ENCODE measurements around the gene MED10.

MED10 gene

DNA sequence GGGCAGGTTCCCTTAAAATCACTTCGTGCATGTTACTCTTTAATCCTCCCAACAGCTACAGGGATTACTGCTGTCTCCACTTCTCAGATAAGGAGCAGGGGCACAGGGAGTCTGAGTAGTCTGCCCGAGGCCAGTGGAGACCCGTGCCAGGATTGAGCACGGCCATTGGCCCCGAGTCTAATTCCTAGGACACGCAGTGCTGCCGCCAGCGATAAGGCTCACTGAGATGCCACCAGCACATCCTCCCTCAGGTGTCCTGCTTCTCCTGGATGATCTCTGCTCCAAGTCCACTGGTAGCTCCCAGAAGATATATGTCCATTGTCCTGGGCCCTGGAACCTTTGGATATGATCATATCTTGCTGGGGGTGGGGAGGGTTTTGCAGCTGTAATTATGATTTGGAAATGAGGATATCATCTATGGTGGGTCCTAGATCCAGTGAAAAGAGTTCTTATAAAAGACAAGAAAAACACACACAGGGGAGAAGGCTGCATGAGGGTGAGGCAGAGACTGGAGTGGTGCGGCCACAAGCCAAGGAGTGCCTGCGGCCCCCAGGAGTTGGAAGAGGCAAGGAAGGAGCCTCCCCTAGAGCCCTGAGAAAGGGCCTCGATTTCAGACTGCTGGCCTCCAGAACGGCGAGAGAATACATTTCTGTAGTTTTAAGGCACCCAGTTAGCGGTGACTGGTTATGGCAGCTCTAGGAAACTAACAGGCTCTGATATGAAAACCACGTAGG, 19.4 kb upstream of the MED10 start:
- FAIRE-seq = no peak
- TF ChIP-seq TAF1 (IDR thresholded peaks at IDR 0.05; ENCODE audit: borderline replicate concordance, low read depth, low read length) (no peak), POLR2A (IDR thresholded peaks at IDR 0.05; ENCODE audit: low read depth, low read length) (no peak), POLR2AphosphoS5 (IDR thresholded peaks at IDR 0.05; ENCODE audit: low read depth, low read length) (no peak)
- no peak for DNase-seq (ENCODE audit: insufficient read length)

DNA sequence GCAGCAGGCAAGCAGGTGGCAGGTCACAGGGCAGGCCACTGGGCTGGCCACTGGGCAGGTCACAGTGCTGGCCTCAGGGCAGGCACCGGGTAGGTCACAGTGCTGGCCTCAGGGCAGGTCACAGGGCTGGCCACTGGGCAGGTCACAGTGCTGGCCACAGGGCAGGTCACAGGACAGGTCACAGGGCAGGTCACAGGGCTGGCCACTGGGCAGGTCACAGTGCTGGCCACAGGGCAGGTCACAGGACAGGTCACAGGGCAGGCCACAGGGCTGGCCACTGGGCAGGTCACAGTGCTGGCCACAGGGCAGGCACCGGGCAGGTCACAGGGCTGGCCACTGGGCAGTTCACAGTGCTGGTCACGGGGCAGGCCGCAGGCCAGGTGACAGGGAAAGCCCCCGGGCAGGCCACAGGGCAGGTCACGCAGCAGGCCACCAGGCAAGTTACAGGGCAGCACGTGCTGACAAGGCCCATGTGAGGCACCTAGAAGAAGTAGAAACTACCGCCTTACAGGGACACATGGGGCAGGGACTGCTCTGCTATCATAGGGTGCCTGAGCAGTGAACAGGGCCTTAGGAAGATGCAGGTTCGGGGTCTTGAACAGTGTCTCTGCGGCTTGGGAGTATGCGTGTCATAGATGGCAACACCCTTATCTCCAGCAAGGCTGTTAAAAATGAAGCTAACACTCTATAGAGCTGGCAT, 18.6 kb upstream of the MED10 start:
- DNase-seq (ENCODE audit: insufficient read length) (no peak), FAIRE-seq (no peak)
- TF ChIP-seq POLR2A (IDR thresholded peaks at IDR 0.05; ENCODE audit: low read depth, low read length) (no peak), POLR2AphosphoS5 (IDR thresholded peaks at IDR 0.05; ENCODE audit: low read depth, low read length) (no peak), TAF1 (IDR thresholded peaks at IDR 0.05; ENCODE audit: borderline replicate concordance, low read depth, low read length) (no peak)

DNA sequence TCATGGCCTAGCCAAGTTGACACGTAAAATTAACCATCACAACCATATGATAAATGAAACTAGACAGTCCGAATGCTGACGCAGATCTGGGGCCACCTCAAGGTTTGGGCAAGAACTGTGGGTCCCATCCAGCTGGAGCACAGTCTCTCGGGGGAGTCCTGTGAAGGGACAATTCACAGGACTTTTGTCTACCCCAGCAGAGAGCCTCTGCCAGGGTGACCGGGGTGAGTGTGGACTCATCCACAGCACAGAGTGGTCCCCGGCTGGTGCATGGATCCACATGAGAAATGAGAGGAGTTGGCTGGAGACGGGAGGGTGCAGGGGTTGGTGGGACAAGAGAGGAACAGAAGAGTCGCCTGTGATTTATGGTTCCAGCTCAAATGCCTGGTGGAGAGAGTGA, 17.7 kb upstream of the MED10 start:
- no peak for DNase-seq (ENCODE audit: insufficient read length)
- TF ChIP-seq POLR2A (IDR thresholded peaks at IDR 0.05; ENCODE audit: low read depth, low read length) (no peak), POLR2AphosphoS5 (IDR thresholded peaks at IDR 0.05; ENCODE audit: low read depth, low read length) (no peak), TAF1 (IDR thresholded peaks at IDR 0.05; ENCODE audit: borderline replicate concordance, low read depth, low read length) (no peak)
- FAIRE-seq = no peak

DNA sequence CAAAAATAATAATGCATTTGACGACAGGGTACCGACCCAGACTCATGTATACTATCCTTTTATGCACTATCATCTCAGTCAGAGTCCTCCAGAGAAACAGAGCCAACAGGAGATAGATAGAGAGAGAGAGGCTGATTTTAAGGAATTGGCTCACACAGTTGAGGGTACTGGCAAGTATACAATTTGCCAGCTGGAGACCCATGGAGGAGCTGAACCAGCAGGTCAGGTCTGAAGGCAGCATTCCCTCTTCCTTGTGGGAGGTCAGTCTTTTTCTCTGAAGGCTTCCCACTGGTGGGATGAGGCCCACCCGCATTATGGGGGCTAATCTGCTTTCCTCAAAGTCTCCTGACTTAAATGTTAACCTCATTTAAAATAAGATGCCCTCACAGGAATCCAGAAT, 17.3 kb upstream of the MED10 start:
- FAIRE-seq = no peak
- DNase-seq (ENCODE audit: insufficient read length) = no peak
- TF ChIP-seq POLR2A (IDR thresholded peaks at IDR 0.05; ENCODE audit: low read depth, low read length) (no peak), TAF1 (IDR thresholded peaks at IDR 0.05; ENCODE audit: borderline replicate concordance, low read depth, low read length) (no peak), POLR2AphosphoS5 (IDR thresholded peaks at IDR 0.05; ENCODE audit: low read depth, low read length) (no peak)

DNA sequence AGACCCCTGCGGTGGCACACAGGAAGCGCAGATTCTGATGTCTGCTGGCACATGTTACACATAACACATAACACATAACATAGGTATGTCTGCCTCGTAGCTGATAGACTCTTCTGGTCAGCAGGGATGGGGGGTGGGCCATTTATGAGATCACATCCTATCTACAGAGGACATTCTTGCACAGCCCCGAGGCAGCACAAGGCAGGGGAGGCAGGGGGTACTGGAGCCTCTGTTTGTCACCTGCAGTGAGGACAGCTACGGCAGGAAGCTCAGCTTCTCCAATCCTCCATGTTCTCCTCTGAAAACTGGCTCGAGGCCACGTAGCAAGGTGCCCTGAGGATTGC, 16.7 kb upstream of the MED10 start:
- no peak for FAIRE-seq
- no peak for DNase-seq (ENCODE audit: insufficient read length)
- TF ChIP-seq POLR2AphosphoS5 (IDR thresholded peaks at IDR 0.05; ENCODE audit: low read depth, low read length) (no peak), TAF1 (IDR thresholded peaks at IDR 0.05; ENCODE audit: borderline replicate concordance, low read depth, low read length) (no peak), POLR2A (IDR thresholded peaks at IDR 0.05; ENCODE audit: low read depth, low read length) (no peak)

DNA sequence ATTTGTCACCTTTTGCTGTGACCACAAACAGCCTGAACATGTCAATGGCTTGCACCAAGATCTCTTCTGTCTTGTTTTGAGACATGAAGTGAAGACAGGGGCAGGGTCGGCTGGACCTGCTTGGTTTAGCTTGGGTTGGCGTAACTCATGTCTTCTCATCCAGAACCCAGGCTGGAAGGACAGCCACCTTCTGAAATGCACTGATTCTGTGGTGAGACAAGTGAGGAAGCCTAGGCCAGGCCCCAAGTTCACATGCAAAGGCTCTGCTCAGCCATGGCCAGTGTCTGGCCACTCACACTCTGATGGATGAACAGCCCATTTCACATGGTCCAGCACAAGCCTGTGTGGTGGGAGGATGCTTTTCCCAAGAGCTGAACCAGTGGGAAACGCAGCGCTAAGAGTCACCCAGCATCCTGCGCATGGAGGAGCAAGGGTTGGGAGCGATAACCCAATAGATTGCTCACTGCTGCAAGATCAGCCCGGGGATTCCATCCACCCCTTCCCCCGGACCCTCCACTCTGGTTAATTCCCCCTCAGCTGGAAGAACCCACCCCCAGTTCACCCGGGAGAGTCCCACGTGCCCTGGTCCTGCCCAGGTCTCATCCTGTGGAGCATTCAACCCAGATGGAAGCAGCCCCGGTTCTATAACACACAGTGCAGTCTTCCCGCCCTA, 16.2 kb upstream of the MED10 start:
- DNase-seq (ENCODE audit: insufficient read length) (no peak), FAIRE-seq (no peak)
- TF ChIP-seq POLR2A (IDR thresholded peaks at IDR 0.05; ENCODE audit: low read depth, low read length) = no peak
- no peak for TF ChIP-seq POLR2AphosphoS5 (IDR thresholded peaks at IDR 0.05; ENCODE audit: low read depth, low read length)
- no peak for TF ChIP-seq TAF1 (IDR thresholded peaks at IDR 0.05; ENCODE audit: borderline replicate concordance, low read depth, low read length)

DNA sequence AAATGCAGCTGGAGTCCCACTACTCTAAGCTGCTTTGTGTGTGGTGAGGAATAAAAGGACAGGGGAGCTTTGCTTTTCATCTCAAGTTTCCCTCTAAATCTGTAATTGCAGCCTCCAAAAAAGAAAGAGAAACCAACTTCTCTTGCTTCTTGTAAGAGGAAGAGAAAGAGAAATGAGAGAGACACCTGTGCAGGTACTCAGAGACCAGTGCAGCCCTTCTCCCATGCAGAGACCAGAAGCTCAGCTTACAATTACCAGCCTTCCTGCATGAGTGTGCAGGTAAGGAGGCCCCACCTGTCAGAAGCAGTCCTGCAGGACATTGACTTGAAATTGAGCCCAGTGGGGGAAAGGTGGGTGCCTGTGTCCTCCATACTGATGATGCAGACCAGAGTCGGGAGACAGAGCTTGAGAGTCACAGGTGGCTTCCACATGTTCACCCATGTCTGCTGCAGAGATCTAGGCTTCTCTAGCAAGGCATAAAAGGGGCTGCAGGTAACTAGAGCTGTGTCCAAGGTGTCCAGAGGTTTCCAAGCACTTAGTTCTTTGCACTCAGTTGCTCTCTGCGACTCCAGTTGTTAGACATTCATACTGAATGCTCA, 15.3 kb upstream of the MED10 start:
- no peak for FAIRE-seq
- DNase-seq (ENCODE audit: insufficient read length) = no peak
- TF ChIP-seq TAF1 (IDR thresholded peaks at IDR 0.05; ENCODE audit: borderline replicate concordance, low read depth, low read length) (no peak), POLR2AphosphoS5 (IDR thresholded peaks at IDR 0.05; ENCODE audit: low read depth, low read length) (no peak), POLR2A (IDR thresholded peaks at IDR 0.05; ENCODE audit: low read depth, low read length) (no peak)

DNA sequence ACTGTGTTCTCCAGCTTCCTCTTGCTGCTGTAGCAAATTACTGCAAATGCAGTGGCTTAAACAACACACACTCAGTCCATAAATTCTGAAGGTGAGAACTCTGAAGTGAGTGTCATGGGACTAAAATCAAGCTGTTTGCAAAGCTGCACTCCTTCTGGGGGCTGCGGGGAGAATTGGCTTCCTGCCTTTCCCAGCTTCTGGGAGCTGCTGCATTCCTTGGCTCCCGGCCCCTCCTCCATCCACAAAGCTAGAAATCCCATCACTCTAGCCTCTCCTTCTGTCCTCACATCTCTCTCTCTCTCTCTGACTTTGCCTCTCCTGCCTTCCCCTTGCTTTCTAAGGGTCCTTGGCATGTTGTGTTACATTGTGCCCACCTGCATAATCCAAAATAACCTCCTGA, 14.2 kb upstream of the MED10 start:
- TF ChIP-seq POLR2A (IDR thresholded peaks at IDR 0.05; ENCODE audit: low read depth, low read length) = no peak
- no peak for TF ChIP-seq POLR2AphosphoS5 (IDR thresholded peaks at IDR 0.05; ENCODE audit: low read depth, low read length)
- TF ChIP-seq TAF1 (IDR thresholded peaks at IDR 0.05; ENCODE audit: borderline replicate concordance, low read depth, low read length) = no peak
- DNase-seq (ENCODE audit: insufficient read length) (no peak), FAIRE-seq (no peak)

DNA sequence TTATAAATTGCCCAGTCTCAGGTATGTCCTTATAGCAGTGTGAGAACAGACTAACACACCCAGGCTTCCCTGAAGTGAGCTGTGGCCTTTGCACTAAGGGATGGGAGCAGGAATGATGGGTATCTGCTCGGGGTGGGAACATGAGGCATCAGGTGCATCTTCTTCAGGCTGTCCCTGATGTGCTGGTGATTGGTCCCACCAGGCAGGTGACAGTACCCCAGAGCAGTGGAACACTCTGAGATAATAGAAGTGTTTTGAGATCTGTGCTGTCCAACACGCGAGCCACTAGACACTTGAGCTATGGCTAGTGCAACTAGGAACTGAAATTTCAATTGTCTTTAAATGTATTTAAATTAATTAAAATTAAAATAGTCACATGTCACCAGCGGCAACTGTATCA, 12.8 kb upstream of the MED10 start:
- TF ChIP-seq TAF1 (IDR thresholded peaks at IDR 0.05; ENCODE audit: borderline replicate concordance, low read depth, low read length) (no peak), POLR2A (IDR thresholded peaks at IDR 0.05; ENCODE audit: low read depth, low read length) (no peak), POLR2AphosphoS5 (IDR thresholded peaks at IDR 0.05; ENCODE audit: low read depth, low read length) (no peak)
- DNase-seq (ENCODE audit: insufficient read length) = no peak
- FAIRE-seq = no peak

DNA sequence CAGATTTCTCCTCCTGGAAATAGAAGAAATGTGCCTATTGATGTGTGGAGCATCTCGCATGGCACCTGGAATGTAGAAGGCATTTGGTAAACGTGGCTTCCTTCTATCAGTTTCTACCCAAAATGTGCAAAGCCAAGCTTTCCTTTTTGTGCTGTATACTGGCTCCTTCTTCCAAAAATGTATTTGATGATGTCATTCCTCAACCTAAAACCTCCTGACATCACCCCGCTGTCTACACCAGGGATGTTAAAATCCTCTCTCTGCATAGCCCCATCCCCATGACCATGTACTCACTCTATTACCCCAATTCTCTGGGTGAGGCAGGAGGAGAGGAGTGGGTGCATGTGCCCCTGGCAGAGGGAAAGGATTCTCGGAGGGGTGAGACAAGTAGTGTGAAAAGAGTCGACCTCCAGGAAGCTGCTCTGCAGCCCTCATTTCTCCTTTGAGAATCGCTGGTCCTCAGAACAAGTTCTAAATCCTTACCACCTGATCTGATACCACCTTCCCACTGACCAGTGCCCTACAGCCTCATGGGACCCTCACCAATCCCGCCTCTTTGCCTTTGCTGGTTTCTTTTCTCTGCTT, 11.7 kb upstream of the MED10 start:
- TF ChIP-seq POLR2AphosphoS5 (IDR thresholded peaks at IDR 0.05; ENCODE audit: low read depth, low read length) (no peak), TAF1 (IDR thresholded peaks at IDR 0.05; ENCODE audit: borderline replicate concordance, low read depth, low read length) (no peak), POLR2A (IDR thresholded peaks at IDR 0.05; ENCODE audit: low read depth, low read length) (no peak)
- FAIRE-seq (no peak), DNase-seq (ENCODE audit: insufficient read length) (no peak)

DNA sequence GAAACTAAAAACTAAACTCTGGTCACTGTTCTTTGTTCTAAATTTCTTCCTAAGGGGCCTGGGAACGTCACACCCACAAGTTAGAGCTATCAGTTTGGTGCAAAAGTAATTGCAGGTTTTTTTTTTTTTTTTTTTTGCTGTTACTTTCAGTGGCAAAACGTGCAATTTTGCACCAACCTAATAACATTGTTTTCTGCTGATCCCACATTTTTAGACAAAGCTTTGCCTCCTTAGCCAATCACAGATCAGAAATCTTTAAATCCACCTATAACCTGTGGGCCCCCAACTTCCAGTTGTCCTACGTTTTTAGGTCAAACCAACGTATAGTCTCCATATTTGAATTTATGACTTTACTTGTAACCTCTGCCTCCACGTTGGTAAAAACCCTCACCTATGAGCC, 11.1 kb upstream of the MED10 start:
- DNase-seq (ENCODE audit: insufficient read length) (no peak), FAIRE-seq (no peak)
- no peak for TF ChIP-seq TAF1 (IDR thresholded peaks at IDR 0.05; ENCODE audit: borderline replicate concordance, low read depth, low read length)
- no peak for TF ChIP-seq POLR2A (IDR thresholded peaks at IDR 0.05; ENCODE audit: low read depth, low read length)
- TF ChIP-seq POLR2AphosphoS5 (IDR thresholded peaks at IDR 0.05; ENCODE audit: low read depth, low read length) = no peak

All from GM12892 (cell line).